Activated CD8-positive, alpha-beta T cell treated with anti-CD3 and anti-CD28 coated beads for 36 hours (primary cell): ENCODE measurements around the gene AP3B2. TPM values are rescaled to one million over a fixed set of nuclear protein-coding genes. Genes with fewer than 3 reads are reported as not detected.
"Not testable (repeated sequence)": the region's sequence is repeated elsewhere in the genome, so short reads cannot be mapped to it uniquely, and the experiment has no call there.

Experiments used
- ATAC-seq: fragments of 200-7000 bp; cut with Tn5 transposase; one replicate; pipeline ENCODE4 v1.10.0; 2021; ENCODE audit warnings: mild to moderate bottlenecking, moderate library complexity
- CTCF ChIA-PET: fragments of 350-600 bp; sonication (Branson Sonifier 250); formaldehyde crosslinking; loops from one replicate; lab custom pipeline; 2021; ENCODE audit warnings: antibody characterized with exemption; lab: Charles Lee
- POLR2A ChIA-PET: fragments of 350-600 bp; sonication (Branson Sonifier 250); formaldehyde crosslinking; loops from one replicate; lab custom pipeline; 2021; ENCODE audit warnings: antibody characterized with exemption; lab: Charles Lee
- DNase-seq: peaks from one replicate; pipeline ENCODE4 v3.0.0-alpha.2; 2020
- H3K27ac Mint-ChIP-seq: one replicate; pipeline ENCODE4 v1.8.0; 2021; ENCODE audit warnings: mild to moderate bottlenecking, mixed read lengths
- H3K27me3 Mint-ChIP-seq: one replicate; pipeline ENCODE4 v1.8.0; 2021; ENCODE audit warnings: mixed read lengths
- H3K36me3 Mint-ChIP-seq: one replicate; pipeline ENCODE4 v1.8.0; 2021; ENCODE audit warnings: low read depth, mixed read lengths
- H3K4me1 Mint-ChIP-seq: one replicate; pipeline ENCODE4 v1.8.0; 2021; ENCODE audit warnings: low read depth, mixed read lengths
- H3K4me3 Mint-ChIP-seq: one replicate; pipeline ENCODE4 v1.8.0; 2021; ENCODE audit warnings: mild to moderate bottlenecking, moderate library complexity, mixed read lengths
- H3K9me3 Mint-ChIP-seq: one replicate; pipeline ENCODE4 v1.8.0; 2021; ENCODE audit warnings: mixed read lengths
- CTCF ChIP-seq: fragments of 200-600 bp; IDR thresholded peaks from one replicate; pipeline ENCODE4 v1.8.0; 2022; ENCODE audit warnings: antibody characterized with exemption, mild to moderate bottlenecking
- intact Hi-C: fragments of 100-400 bp; cut with micrococcal nuclease; formaldehyde crosslinking; loops from one replicate; pipeline ENCODE4 v1.10.0; 2022
- total RNA-seq, 2 experiments: library from RNA; stranded (reverse); gene quantifications; one replicate each; pipeline ENCODE4 v1.2.3, GENCODE V29; 2021

Gene AP3B2
- total RNA-seq, 2 experiments from 2014 or later = 0.16 to 0.18 TPM

GRCh38 chr15:82648257-82649103 is 61.2 kb downstream of the AP3B2 start:
- POLR2A ChIA-PET = interaction anchor here (1.3 to 1.4 kb wide), 3 partner anchors 101 to 337 kb away, joined by 3 to 6 read pairs (median 4); partner anchors contain the start of genes RAMAC and RPS17
- no peak for DNase-seq
- ATAC-seq = no peak
- H3K36me3 Mint-ChIP-seq = no peaks in the 10 kb centered on the region
- no peak for TF ChIP-seq CTCF
- intact Hi-C loops = no loop called here
- CTCF ChIA-PET = interaction anchor here (1.0 kb wide), 1 partner anchor 21 kb away, joined by 3 read pairs; no protein-coding TSS in a partner anchor
- H3K27me3 Mint-ChIP-seq = peaks cover 23% of the 10 kb centered on the region
- H3K9me3 Mint-ChIP-seq = no peaks in the 10 kb centered on the region
- peaks cover 4% of the 10 kb centered on the region for H3K4me1 Mint-ChIP-seq
- peak overlapping the region; percentile 46 for H3K4me3 Mint-ChIP-seq
- no peak overlapping the region for H3K27ac Mint-ChIP-seq

GRCh38 chr15:82647835-82648256 is 61.8 kb downstream of the AP3B2 start:
- POLR2A ChIA-PET = interaction anchor here (1.3 to 1.4 kb wide), 3 partner anchors 102 to 338 kb away, joined by 3 to 6 read pairs (median 4); partner anchors contain the start of genes RAMAC and RPS17
- peak; percentile 90 for ATAC-seq
- DNase-seq = peak; percentile 77
- no peaks in the 10 kb centered on the region for H3K9me3 Mint-ChIP-seq
- TF ChIP-seq CTCF = no peak
- intact Hi-C loops = no loop called here
- no peak overlapping the region for H3K27ac Mint-ChIP-seq
- H3K27me3 Mint-ChIP-seq = peaks cover 23% of the 10 kb centered on the region
- CTCF ChIA-PET = interaction anchor here (0.8 to 1.0 kb wide), 2 partner anchors 21 to 35 kb away, joined by 3 read pairs; no protein-coding TSS in a partner anchor
- peak overlapping the region; percentile 46 for H3K4me3 Mint-ChIP-seq
- no peaks in the 10 kb centered on the region for H3K36me3 Mint-ChIP-seq
- peaks cover 4% of the 10 kb centered on the region for H3K4me1 Mint-ChIP-seq

GRCh38 chr15:82647045-82647834 is 62.4 kb downstream of the AP3B2 start, which contains the start of gene CPEB1:
Gene CPEB1, minus strand, starts transcription at chr15:82647363. Its CDS starts 18,904 bp downstream, at chr15:82628459.
- Mint-ChIP-seq H3K9me3 (no peaks in the 10 kb centered on the region), H3K27me3 (peaks cover 20% of the 10 kb centered on the region), H3K4me3 (peak within 1 kb of the TSS; percentile 46), H3K36me3 (no peaks in the 10 kb centered on the region), H3K4me1 (peaks cover 4% of the 10 kb centered on the region), H3K27ac (no peak within 1 kb of the TSS)
- TF ChIP-seq CTCF = no peak
- DNase-seq (peak; percentile 55), ATAC-seq (peak; percentile 57)
- intact Hi-C loops = no loop called here
- POLR2A ChIA-PET = interaction anchor here (1.3 to 1.4 kb wide), 3 partner anchors 103 to 339 kb away, joined by 3 to 6 read pairs (median 4); partner anchors contain the start of genes RAMAC and RPS17
- CTCF ChIA-PET = interaction anchor here (0.8 to 1.0 kb wide), 2 partner anchors 22 to 35 kb away, joined by 3 read pairs; no protein-coding TSS in a partner anchor

- Mint-ChIP-seq H3K9me3 (no peaks in the 10 kb centered on the region), H3K4me1 (peaks cover 2% of the 10 kb centered on the region), H3K27ac (no peak overlapping the region), H3K27me3 (peaks cover 20% of the 10 kb centered on the region), H3K4me3 (peak overlapping the region; percentile 43), H3K36me3 (no peaks in the 10 kb centered on the region)
- TF ChIP-seq CTCF = no peak
- DNase-seq (peak; percentile 39), ATAC-seq (peak; percentile 40)
- ChIA-PET POLR2A (interaction anchor here (1.3 kb wide), 2 partner anchors 103 to 339 kb away, joined by 3 to 4 read pairs; partner anchors contain the start of gene RAMAC), CTCF (no interaction called here)
- intact Hi-C loops = no loop called here
Observed at GRCh38 chr15:82646250-82647044, 63.2 kb downstream of the AP3B2 start.

- ATAC-seq, CTCF ChIA-PET, H3K36me3 Mint-ChIP-seq, H3K4me3 Mint-ChIP-seq, H3K27ac Mint-ChIP-seq, DNase-seq, H3K4me1 Mint-ChIP-seq, H3K9me3 Mint-ChIP-seq, POLR2A ChIA-PET, intact Hi-C loops: not testable (repeated sequence)
- peaks cover 28% of the 10 kb centered on the region for H3K27me3 Mint-ChIP-seq
Observed at GRCh38 chr15:82644967-82645852, 64.5 kb downstream of the AP3B2 start.
